GM19467 (cell line): ENCODE data around the gene COL4A3.

Experiments used
- ATAC-seq: cut with Tn5 transposase; IDR thresholded peaks from one replicate; pipeline ENCODE4 v1.9.1; 2021; ENCODE audit warnings: mild to moderate bottlenecking, moderate library complexity; ENCODE audit not compliant: unreplicated experiment

COL4A3 gene

DNA sequence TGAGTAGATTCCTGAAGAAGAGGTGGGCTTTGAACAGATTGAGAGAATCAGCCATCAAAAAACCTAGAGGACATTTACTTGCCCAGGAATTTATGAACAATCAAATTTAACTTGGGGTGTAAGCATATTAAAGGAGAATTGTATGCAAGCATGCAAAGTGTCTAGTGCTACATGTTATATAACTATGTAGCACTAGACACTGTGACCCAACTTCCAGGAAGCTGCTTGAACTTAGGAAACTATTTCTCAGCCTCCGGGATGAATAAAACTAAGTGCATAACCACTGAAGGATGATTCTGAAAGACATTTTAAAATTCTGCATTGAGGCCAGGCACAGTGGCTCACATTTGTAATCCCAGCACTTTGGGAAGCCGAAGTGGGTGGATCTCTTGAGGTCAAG is 173.0 kb downstream of the COL4A3 start:
- ATAC-seq, result no peak

DNA sequence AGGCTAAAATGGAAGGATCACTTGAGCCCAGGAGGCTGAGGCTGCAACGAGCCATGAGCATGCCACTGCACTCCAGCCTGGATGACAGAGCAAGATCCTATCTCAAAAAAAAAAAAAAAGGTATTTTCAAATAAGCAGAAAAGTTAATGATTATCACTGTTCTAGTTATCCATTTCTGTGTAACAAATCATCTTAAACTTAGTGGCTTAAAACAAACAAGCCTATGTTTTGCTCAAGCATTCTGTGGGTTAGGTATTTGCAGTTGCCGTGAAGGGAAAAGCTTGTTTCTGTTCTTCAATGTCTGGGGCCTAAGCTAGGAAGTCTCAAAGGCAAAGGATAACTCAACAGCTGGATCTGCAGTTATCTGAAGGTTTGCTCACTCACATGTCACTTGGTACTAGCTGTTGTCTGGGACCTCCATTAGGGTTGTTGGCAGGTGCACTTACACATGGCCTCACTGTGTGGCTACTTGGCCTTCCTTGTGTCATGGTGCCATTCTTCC is 174.7 kb downstream of the COL4A3 start:
- no peak for ATAC-seq

DNA sequence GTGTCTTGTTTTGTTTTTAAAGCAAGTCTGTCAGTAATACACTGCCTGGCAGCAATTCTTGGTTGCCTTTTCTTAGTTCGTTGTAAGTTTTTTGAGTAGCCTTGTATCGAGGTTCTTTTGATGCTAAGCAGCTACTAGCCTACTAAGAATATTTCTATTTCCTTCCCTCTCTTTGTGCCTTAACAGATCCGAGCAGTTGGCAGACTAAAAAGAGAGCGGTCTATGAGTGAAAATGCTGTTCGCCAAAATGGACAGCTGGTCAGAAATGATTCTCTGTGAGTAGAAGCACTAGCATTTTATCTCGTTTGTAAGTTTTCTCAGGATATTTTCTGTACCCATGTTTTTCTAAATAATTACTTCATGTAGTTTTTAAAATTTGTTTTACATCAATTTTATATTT is 175.7 kb downstream of the COL4A3 start:
- ATAC-seq, result no peak

DNA sequence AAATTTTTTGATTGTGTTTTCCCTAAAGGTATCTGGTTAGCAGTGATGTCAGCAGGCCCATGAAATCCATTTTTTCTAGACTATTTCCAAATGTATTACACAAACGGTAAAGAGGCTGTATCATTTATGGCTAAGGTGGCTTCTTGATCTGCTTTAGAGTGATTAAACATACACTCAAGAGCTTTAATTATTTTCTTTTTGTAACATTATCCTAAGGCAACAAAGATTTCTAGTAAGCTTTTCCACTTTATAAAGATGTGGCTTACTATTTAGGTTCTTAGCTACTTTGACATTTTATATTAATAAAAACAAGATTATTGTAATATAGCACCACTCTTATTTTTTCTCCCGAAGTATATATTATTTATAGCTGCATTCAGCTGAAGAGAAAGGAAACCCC is 177.1 kb downstream of the COL4A3 start:
- ATAC-seq, result no peak

GRCh38 chr2:227344231-227344630 is 179.8 kb downstream of the COL4A3 start:
- ATAC-seq, result no peak

GRCh38 chr2:227347117-227347516 is 182.7 kb downstream of the COL4A3 start:
- ATAC-seq, result no peak

DNA sequence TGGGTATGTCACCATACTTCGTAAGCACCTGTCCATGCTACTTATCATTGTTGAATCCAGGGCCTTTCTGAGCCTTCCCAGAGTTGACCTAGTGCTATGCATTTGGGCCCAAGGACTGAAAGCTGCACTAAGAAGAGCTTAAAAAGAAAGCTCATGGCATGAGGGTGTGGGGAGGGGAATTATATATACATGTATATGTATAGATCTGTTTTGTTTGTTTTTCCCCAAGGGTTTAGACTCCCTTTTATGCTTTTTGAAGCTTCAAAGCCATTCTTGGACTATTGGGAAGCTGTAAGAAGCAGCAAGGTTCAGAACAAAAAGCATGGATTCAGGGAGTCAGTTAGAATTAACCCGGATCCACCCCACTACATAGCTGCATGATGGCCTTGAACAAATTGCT is 183.9 kb downstream of the COL4A3 start:
- ATAC-seq, result no peak

DNA sequence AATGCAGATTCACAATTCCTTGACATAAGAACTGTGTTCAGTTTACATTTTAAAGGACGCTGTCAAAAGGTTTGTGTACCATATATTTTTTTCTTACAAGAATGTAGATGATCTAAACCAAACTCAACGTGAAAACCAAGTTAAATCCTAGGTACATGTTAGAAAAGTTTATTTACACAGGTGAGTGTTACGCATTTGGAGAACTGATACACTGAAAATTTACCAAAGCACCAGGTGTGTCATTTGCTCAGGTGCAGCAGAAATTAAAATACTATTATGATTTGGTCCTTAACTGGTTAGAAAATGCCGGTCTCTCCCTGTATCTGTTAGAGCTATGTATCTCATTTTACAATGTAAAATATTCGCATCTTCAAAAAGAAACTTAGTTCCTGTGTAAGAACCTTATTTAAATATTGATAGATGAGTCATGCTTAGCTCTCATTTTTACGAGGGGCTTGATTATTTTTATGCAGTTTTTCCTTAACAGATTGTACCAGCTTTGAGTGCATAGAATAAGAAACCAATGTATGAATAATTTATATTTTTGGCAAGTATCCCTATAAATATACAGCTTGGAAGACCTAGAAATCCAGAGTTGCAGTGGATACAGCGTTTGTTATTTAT is 185.7 kb downstream of the COL4A3 start:
- no peak for ATAC-seq

GRCh38 chr2:227351639-227352038 is 187.2 kb downstream of the COL4A3 start:
- ATAC-seq, result no peak

- no peak for ATAC-seq
These were observed 195.9 kb downstream of the COL4A3 start for GRCh38 chr2:227360351-227360750.

DNA sequence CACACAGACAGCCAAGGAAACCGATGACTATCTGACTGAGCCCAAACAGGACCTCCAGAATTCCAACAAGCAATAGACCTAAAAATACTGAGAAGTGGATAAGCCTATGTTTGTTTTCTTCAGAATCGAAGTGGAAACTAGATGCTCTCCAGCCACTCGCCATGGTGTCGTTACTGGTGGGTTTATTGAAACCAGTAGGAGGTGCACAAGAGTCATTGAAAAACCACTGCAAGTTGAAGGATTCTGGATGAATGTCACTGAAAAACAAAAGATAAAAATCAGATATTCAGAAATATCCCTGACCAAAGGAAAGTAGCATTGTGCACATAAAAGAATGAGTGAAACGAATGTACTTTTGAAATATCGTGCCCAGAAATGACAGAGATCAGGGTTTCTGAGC is 199.3 kb downstream of the COL4A3 start:
- ATAC-seq, result no peak
